Measurements from ENCODE around the gene MBTPS1.

MBTPS1 gene

DNA sequence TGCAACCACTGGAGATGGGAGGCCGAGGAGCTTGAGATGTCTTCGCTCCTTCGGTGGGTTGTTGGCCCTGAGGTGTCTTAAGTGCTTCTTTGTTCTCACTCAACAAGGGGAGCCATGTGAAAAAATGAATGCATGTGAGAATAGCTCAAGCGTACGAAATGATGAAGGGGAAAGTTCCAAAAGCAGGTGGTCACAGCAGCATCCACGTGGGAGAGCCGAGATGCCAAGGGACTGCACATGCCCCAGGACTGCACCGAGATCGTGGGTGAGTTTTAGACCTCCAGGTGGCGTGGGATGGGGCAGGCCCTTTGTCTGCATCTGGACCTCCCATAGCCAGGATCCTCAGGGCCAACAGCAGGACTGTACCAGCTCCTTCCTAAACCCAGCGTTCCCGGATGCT, 82.2 kb downstream of the MBTPS1 start:
- DNase-seq (ENCODE audit: low spot score), result no peak

- no peak for DNase-seq (ENCODE audit: low spot score)
Observed at GRCh38 chr16:84033251-84034195, 83.2 kb downstream of the MBTPS1 start.

- no peak for DNase-seq (ENCODE audit: low spot score)
Observed at GRCh38 chr16:84032458-84033178, 84.1 kb downstream of the MBTPS1 start.

DNA sequence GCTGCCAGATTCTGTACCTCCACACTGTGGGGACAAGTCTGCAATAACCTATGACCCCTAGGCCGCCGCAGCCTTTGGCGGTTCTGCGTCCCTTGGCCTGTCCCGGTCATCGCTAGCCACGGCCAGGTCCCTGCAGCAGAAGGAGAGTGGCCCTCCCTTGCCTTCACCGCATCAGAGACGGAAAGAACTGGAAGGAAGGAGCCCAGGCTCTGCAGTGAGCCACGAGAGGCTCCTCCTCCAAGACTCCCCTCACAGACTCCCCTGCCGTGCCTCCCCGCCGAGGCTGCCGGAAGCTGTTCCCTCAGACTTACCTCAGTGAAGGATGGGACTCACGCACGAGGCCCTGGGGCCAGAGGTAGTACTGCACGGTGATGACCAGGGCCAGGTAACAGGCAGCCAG, 85.2 kb downstream of the MBTPS1 start:
- no peak for DNase-seq (ENCODE audit: low spot score)

GRCh38 chr16:84029297-84030047, 87.3 kb downstream of the MBTPS1 start:
- no peak for DNase-seq (ENCODE audit: low spot score)

GRCh38 chr16:84027625-84028024, 89.1 kb downstream of the MBTPS1 start:
- no peak for DNase-seq (ENCODE audit: low spot score)

- DNase-seq (ENCODE audit: low spot score), result no peak
Observed at GRCh38 chr16:84026606-84027005, 90.1 kb downstream of the MBTPS1 start.

DNA sequence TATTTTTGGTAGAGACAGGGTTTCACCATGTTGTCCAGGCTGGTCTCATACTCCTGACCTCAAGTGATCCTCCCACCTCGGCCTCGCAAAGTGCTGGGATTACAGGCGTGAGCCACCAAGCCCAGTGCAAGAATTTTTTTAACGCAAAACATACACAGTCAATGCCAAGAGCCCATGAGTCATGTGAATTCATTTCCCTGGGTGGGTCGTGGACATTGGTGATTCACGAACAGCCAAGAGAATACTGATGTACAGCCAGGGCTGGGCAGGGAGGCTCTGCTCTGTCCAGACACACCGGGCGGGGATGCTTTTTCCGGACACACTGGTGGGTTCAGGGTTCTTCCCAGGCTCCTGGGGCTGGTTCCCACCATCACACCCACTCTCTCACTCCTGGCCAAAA, 91.9 kb downstream of the MBTPS1 start:
- no peak for DNase-seq (ENCODE audit: low spot score)

- DNase-seq (ENCODE audit: low spot score), result no peak
Observed at GRCh38 chr16:84022644-84023043, 94.1 kb downstream of the MBTPS1 start.

DNA sequence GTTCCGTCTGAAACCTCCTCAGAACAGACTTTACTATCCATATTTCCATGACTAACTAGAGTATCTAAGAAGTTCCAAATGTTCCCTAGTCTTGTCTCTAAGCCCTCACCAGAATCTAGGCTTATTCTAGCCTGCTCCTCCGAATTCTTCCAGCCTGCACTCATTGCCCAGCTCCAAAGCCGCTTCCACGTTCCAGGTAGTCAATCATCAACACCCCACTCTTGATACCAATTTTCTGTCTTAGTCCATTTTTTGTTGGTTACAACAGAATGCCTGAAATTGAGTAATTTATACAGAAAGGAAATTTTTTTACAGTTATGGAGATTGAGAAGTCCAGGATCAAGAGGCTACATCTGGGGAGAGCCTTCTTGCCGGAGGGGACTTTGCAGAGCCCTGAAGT, 95.3 kb downstream of the MBTPS1 start:
- no peak for DNase-seq (ENCODE audit: low spot score)

DNA sequence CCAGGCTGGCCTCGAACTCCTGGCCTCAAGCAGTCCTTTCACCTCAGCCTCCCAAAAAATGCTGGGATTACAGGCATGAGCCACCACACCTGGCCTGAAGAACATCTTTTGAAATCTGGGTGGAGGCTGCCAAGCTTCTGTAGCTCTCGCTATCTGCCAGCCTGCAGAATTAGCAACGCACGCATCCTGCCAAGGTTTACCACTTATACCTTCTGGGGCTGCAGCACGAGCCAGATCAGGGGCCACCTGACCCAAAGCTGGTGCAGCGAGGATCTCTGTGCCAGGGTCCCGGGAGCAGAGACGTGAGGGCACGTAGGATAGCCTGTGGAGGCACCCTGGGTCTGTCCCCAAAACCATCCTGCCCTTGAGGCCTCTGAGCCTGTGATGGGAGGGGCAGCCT, 96.4 kb downstream of the MBTPS1 start:
- no peak for DNase-seq (ENCODE audit: low spot score)

GRCh38 chr16:84018710-84019109, 98.0 kb downstream of the MBTPS1 start:
- no peak for DNase-seq (ENCODE audit: low spot score)

DNA sequence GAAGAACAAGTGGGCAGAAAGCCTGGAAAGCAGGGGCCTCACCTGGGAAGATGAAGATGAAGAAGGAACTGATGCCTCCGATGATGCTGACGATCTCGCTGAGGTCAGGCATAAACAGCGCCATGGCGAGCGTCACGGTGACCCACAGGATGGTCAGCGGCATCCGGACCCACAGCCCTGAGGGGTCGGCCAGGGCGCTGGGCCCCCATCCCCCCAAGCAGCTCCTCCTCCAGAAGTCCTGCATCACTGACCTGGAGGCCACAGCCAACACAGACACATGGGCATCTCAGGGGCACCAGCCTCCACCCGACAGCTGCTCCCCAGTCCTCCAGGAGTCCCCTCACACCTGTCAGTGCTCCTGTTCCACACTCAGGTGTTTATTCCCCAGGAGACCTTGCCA, 100.3 kb downstream of the MBTPS1 start:
- no peak for DNase-seq (ENCODE audit: low spot score)

DNA sequence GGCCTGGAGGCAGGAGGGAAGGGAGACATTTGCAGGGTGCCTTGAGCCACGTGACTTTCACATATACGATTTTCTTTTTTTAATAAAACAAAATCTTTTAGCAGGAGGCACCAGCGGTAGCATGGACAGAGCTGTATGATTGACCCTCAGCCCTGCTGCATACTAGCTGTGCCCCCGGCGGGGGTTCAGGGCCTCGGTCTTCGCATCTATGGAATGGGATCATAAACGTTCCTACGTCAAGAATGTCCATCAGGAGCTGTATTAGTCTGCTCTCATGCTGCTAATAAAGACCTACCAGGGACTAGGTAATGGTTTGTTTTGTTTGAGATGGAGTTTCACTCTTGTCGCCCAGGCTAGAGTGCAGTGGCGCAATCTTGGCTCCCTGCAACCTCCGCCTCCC, 101.3 kb downstream of the MBTPS1 start:
- DNase-seq (ENCODE audit: low spot score), result no peak

DNA sequence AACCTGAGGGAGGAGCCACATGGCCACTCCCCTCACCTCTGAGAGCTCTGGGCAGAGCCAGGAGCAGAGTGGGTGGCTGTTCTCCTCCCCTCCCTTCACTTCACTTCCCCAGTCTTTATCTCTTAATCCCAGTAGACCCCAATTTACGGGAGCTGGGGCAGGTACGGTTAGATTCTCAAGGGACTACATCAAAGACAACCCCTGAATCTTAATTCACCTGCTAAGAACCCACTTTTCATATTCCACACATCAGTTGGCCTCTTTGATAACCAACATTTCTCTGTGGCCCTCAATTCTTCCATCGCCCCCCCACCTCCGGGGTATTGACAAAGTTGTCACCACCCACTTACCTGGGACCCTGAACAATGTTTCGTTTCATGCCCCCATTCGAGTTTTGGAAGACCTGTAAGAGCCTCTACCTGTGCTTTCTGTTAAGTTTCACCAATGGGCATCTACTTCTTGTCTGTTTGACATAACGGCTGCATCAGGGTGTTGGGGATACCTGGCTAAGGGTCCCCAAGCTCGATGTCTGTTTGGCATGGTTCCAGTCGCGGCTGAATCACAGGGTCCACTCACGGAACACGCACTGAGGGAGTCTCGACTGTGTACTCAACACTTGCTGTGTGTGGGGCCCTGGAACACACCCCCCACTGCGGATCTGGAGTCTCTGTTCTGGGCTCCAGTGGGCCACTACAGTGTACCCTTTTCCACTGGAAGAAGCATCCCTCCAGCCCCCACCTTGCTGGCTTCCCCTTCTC, 102.0 kb downstream of the MBTPS1 start:
- no peak for DNase-seq (ENCODE audit: low spot score)

DNA sequence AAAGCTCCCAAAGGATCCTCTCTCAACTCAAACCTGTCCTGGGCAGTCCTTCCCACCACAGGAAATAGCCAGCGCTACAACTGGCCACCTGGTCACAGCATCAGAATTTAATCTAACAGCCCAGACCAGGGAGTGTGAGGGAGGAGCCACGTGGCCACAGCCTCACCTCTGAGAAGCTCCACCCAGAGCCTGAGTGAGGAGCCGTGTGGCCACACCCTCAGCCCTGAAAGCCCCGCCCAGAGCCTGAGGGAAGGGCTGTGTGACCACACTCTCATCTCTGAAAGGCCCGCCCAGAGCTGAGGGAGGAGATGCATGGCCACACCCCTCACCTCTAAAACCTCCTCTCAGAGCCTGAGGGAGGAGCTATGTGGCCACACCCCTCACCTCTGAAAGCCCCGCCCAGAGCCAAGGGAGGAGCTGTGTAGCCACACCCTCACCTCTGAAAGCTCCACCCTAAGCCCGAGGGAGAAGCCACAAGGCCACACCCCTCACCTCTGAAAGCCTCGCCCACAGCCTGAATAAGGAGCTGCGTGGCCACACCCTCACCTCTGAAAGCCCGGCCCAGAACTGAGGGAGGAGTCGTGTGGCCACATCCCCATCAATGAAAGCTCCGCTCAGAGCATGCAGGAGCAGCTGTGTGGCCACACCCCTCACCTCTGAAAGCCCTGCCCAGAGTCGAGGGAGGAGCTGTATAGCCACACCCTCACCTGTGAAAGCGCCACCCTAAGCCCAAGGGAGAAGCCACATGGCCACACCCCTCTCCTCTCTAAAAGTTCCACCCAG, 102.8 kb downstream of the MBTPS1 start:
- DNase-seq (ENCODE audit: low spot score), result peak; percentile 83

DNA sequence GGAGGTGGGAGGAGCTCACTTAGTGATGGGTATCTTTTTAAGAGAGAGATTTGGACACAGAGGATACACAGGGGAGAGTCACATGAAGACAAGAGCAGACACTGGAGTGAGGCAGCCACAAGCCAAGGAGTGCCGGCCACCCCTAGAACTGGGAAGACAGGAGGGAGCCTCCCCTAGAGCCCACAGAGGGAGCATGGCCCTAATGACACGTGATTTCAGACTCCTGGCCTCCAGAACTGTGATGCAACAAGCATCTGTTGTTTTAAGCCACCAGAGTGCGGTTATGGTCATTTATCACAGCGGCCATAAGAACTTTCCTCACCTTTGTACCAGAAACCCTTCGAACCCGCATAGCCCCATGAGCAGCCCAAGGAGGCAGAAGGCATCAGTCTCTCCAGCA, 107.5 kb downstream of the MBTPS1 start:
- no peak for DNase-seq (ENCODE audit: low spot score)

- DNase-seq (ENCODE audit: low spot score), result no peak
Observed at GRCh38 chr16:84007965-84008364, 108.8 kb downstream of the MBTPS1 start.

DNA sequence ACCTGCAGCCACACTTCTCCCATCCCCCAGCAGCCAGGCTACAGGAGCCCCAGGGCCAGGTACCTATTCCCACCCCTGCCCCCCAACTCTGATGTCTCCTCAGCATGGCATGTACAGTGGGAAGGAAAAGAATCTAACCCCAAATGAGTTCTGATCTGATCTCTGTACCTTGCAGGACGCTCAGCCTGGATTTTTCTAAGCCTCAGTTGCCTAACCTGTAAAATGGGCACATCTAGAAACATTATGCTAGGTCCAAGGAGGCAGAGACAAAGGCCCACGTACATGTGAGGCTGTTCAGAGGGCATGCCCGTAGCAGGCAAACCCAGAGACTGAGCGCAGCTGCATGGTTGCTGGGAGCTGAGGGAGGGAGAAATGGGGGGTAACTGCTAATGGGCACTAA, 109.2 kb downstream of the MBTPS1 start:
- no peak for DNase-seq (ENCODE audit: low spot score)

DNA sequence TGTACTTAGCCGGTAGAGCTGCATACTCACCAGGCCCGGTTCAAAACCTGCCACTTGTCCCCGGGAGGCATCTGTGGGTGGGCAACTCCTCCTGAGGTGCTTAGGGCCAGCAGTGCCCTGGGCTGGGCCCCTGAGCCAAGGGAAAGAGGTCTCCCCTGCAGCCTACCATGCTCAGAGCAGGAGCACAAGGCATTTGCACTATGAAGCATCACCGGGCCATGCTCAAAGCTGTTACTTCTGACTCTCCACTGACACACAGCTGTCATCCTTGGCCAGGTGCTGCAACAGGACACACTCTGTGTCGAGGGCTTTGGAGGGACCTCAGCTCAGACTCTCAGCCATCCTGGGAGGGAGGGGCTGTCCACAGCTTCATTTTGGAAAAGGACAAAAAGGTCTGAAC, 111.4 kb downstream of the MBTPS1 start:
- DNase-seq (ENCODE audit: low spot score), result no peak

- no peak for DNase-seq (ENCODE audit: low spot score)
Observed at GRCh38 chr16:84004442-84004841, 112.3 kb downstream of the MBTPS1 start.
